SIG-M5 (cell line): ENCODE data around the gene CDK5.

ENCODE experiments used
- DNase-seq: peaks from one replicate; lab custom pipeline; 2025; lab: John Stamatoyannopoulos, UW

The CDK5 gene

DNA sequence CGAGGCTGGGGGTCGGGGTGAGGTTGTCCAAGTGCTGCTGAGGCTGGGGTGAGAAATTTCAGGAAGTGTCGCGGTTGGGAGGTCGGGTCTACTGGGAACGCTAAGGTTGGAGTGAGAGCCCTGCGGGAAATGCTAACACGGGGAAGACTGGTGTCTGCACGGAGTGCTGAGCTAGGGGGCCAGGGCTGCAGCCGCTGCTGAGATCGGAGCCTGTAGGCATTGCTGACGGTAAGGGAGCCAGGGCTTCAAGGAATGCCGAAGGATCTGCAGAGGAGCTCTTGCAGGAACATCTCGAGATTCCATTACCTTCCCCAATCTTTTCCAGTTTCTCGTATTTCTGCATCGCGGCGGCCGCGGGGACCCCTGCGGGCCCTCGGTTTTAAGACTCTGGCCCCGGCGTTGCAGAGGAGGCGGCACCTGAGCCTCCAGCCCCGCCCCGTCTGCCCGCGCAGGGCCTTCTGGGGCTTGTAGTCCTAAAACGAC, at the start of gene CDK5:
TSS of gene CDK5 (minus strand) at position 392 of the 483 bp plus-strand sequence. CDS start at position 343, 49 bp downstream.
- DNase-seq, result no peak

DNA sequence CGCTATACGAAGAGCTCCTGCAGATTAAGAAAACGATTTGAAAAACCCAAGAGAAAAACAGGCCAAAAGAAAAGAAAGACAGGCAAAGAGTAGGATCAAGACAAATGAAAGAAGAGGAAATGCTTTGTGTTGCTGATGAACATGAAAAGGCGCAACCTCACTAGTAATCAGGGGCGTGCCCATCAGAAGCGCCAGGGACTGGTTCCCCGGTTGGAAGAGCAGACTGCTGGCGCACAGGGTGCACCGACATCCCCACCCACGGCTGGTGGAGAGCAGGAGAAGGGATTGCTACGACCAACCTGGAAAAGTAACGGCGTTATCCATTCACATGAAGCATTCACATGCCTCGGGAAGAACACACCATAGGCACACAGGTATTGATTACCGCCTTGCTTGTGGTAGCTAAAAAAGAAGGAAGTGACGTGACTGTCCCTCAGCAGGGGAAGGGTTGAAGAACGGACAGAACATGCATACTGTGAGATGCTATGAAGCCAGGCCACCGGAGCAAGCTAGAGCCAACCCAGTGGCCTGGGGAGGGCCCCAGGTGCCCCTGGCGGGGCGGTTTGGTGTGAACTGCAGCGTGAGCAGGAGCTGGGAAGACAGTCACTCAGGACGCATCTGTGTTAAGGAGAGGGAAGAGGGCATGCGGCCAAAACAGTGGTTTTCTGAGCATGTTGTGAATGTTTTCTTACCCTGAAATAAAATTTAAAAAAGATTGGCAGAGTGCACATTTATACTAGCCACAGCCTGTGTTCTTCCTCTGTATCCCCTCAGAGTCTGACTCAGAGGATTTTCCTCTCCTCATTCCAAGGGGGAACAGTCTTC, 46.9 kb upstream of the CDK5 start:
- no peak for DNase-seq

DNA sequence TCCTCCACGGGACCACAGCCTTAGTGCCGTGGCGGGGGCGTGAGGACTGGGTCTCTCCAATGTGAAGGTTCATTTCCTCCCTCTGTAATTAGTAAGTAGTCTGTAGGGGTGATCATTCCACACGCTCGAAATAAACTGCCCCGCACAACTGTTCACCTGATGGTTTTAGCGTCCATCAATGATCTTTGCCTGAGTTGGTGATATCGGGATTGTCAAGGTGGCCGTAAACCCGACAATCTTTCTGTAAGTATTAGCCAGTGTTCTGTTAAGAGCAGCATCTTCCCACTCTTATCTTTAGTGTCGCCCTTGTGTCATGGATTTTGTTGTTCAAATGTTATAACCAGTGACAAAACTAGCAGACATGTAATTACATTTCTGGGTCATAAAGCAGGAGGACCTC, 46.3 kb upstream of the CDK5 start:
- DNase-seq, result no peak

DNA sequence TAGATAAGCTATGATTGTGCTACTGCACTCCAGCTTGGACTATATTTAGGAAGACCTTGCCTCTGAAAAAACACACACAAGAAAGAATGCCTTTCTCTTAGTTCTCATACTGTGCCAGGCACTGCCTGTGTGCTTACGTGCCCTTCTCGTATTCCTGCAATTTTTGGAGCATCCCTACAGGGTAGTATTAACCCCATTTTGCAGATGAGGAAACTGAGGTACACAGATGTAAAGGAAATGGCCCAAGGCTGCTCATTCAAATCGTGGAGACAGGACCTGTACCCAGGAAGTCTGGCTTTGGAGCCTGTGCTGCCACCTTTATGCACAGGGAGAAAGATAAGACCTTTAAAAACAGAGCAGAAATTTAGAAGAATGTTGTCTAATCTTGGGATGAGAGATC, 45.3 kb upstream of the CDK5 start:
- DNase-seq, result no peak

DNA sequence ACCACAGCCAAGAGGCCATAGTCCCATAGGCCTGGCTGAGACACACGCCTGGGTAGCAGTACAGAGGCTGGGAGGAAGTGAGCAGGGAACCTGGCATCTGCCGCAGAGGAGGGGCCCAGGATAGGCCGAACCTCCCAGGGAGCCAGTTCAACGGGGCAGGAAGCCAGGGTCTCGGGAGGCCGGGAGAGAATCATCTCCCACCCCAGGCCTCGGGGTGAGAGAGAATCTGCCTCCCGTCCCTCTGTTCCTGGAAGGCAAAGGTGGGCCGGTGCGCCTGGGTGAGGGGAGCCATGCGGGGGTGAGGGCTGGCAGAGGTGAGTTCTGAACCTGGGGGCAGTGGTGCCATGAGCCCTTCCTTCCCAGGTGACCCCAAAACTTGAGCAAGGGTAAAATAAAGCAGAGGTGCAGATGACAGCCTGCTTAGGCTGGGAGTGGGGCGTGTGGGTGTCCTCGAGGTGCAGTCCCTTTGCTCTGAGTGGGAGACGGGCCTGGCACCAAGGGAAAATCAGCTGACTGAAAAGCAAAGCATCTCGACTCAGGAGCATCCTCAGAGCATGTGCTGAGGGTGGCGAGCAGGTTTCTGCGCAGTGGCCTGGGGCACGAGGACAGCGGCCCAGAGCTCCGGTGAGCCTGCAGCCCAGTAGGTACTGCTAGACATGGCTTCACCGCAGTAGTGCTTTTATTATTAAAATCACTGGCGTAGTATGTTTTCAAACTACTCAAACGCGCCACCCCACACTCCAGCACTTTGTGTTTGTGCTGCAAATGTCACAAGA, 44.1 kb upstream of the CDK5 start:
- DNase-seq, result no peak

DNA sequence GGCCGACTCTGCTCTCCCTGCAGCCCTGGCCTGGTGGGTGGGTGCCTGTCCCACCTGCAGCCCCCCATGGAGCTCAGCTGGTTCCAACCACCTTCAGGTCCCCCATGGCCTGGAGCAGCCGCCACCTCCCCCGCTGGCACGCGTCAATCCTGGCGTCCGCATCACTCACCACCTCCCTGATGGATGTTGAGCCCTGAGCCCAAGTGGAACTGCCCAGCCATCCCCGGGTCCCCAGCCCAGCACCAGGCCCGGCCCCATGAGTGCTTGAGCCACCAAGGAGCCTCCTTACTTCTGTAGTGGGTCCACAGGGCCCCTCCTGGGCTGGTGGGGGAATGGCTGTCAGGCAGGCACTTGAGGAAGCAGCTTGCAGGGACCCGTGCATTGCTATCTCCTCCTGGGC, 43.2 kb upstream of the CDK5 start:
- DNase-seq, result no peak

DNA sequence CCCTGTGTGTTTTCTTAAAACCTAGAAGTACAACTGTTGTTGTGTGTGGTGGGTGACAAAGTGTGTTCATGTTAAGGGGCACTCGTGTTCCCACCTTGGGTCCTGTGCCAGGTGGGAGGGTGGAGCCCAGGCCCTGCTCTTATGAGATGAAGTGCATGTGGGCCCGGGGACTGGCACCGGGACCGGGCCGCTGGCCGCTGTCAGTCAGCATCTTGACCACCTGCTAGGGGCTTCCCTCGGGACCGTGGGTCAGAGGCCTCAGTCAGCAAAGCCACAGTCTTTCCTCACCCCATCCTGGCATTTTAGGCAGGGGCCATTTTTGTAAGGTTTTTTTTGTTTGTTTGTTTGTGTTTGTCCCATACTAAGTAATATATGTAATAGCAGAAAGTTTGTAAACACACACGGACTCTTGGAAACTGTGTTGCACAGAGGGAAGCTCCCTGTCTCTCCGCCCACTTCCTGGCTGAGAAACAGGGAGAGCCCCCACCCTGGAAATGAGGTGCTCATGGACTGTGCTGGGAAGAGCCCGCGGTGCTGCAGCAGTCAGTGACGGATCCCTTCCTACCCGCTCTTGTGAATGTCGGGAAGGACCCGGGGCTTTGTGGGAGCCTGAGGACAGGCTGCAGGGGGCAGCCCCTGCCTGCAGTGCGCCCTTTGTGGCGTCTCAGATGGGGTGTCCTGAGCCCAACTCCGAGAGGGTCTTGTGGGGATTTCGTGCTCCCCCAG, 42.0 kb upstream of the CDK5 start:
- DNase-seq, result no peak

DNA sequence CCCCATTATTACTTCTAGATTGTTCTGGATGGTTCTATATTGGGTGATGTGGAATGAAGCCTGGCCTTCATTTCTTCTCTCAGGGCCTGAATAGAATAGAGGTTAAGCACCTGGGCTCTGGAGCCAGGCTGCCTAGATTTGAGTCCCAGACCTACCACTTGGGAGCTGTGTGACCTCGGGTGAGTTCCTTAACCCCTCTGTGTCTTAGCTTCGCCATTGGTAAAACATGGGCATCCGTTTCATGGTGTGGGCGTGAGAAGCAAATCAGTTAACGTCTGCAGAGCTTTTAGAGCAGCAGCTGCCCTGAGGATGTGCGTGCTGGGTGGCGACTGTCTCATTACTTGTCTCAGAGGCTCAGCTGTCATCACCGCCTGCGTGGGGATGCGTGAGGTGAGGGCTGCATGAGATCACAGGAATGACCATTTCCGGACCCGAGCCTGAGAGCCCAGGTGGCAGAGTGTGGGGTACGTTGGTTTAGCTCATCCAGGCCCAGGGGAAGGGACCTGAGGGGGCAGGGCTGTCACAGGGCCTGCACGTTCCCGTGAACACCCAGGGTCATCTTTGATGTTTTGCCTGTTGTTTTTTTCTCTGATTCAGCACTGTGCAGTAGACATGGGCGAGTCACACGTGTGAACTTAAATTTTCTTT, 38.3 kb upstream of the CDK5 start:
- DNase-seq, result no peak

DNA sequence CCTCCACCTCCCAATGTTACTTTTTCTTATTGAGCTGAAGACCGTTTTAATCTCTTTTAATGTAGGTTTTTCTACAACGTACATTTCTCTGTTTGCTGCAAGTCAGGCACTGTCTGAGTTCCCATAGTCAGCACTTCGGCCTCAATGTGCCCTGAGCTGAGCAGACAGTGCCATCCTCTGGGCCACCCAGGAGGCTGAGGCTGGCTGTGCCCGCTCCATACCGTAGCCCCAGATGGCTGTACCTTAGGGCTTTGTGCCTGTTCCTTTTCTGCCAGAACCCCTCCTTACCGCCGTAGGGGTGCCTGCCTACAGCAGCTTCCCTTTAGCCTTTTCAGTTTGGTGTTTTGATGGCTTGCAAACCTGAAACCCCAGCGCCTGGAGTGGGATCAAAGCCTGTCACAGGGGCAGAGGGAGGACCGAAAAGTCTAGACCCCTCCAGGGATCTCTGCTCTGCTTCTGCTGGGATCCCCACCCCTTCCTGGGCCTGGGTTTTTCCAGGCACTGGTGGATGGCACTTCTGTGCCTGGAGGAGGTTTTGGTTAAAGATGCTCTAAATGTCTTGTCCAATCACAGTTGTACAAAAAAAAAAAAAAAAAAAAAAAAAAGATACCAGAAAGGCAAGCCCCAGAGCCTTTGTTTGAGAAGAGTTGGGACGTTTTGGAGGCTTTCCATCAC, 37.6 kb upstream of the CDK5 start:
- no peak for DNase-seq

DNA sequence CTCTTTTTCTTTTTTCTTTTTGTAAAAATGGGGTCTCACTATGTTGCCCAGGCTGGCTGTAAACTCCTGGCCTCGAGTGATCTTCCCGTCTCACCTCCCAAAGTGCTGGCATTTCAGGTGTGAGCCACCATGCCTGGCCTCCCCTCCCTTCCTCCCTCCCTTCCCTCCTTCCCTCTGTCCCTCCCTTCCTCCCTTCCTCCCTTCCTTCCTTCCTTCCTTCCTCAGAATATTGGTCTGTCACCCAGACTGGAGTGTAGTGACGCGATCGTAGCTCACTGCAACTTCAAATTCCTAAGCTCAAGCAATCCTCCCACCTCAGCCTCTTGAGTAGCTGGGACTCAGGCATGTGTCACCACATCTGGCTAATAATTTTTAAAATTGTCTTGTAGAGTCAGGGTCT, 37.0 kb upstream of the CDK5 start:
- DNase-seq, result no peak

DNA sequence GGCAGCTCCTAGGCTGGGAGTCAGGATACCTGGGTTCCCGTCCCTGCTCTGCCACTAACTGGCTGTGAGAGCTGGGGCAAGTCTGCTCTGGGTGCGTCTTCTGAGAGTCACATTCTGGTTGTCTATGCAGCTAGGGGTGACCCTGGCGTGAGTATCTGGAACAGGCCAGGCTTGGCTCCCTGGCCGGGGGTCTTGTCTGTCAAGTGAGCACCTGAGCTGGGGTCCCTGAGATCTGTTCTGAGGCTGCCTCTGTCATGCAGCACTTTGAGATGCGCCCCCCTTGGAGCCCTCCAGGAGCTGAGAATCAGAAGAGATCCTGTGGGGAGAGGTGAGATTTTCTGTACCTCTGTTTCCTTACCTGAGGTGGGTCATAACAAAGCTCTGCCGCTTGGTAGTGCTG, 36.1 kb upstream of the CDK5 start:
- DNase-seq, result no peak

DNA sequence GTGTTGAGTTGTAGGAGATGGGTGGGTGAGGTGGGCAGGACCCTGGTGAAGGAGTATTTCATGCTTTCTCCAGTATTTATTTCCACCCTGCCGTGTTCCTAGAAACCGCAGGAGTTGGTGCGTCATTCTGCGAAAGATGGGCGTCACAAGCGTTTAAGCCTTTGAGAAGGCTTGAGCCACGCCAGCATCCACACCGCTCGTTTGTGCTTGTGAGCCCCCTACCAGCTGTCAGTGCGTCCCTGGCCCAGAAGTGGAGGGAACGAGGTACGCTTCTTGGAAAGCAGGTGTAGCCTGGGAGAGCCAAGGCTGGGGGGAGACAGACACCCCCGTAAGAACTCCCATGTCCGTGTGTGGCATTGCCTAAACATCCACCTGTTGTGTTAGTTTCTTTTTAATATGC, 34.3 kb upstream of the CDK5 start:
- no peak for DNase-seq

DNA sequence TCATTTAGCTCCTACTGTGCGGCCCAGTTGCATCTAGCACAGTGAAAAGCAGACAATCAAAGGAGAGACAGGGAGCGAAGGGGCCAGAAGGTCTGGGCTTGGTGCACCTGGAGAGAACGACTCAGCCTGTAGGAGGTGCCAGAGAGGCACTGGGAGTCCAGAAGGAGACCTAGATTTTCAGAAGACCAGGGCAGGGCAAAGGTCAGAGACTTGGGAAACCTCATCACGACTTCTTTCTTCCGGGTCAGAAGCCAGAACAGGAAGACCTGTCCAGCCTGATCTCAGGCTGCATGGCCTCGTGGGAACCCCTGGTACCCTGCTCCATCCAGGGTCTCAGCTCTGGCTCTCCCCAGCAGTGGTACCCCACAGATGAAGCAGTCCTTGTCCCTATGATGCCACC, 33.7 kb upstream of the CDK5 start:
- no peak for DNase-seq

DNA sequence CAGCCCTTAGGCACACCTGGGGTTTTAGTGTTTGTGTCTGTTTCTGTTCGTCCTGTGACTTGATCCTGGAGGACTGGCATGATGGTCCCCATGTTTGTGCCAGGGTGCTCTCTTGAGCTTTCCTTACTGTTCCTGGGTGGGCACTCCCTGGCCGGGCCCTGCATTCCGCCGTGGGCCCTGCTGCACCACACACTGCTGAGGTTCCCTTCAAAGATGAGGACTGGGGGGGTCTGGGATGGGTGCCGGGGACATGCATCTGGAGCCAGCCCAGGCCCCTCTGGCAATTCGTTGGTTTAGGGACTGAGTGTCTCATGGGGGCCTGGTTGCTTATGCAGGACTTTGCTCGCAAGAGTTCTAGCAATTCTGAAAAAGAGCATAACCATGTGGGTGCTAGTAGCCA, 33.3 kb upstream of the CDK5 start:
- DNase-seq, result no peak

DNA sequence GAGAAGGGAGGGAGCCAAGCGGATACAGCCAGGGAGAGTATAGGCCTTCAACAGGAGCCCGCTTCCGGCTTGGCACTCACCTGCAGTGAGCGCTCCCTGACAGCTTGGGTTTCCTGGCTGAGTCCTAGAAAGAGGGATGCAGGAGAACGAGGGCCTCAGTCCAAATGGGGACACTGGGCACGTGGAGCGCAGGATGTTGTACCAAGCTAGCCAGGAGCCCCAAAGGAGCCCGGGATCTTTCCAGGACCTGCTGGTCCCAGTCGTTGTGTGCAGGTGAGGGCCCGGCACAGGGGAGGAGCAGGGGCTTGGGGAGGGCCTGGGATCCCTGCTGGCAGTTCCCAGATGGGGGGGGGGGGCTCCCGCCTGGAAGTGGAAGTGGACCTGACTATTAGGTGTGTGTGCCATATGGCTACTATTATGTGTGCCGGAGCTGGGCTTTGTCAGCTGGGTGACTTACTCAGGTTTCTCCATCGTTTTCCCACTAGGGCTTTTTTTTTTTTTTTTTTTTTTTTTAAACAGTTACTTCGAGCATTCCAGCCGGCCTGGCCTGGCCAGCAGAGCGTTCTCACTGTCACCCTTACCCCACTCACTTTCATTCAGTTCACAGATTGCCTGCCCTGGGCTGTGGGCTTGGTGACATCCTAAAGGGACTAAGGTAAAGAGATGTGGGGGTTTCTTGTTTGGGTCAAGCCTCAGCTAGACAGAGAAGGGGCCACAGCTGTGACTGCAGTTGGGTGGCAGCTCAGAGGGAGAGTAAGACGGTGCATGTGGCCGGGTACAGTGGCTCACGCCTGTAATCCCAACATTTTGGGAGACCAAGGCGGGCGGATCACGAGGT, 32.4 kb upstream of the CDK5 start:
- DNase-seq, result no peak

DNA sequence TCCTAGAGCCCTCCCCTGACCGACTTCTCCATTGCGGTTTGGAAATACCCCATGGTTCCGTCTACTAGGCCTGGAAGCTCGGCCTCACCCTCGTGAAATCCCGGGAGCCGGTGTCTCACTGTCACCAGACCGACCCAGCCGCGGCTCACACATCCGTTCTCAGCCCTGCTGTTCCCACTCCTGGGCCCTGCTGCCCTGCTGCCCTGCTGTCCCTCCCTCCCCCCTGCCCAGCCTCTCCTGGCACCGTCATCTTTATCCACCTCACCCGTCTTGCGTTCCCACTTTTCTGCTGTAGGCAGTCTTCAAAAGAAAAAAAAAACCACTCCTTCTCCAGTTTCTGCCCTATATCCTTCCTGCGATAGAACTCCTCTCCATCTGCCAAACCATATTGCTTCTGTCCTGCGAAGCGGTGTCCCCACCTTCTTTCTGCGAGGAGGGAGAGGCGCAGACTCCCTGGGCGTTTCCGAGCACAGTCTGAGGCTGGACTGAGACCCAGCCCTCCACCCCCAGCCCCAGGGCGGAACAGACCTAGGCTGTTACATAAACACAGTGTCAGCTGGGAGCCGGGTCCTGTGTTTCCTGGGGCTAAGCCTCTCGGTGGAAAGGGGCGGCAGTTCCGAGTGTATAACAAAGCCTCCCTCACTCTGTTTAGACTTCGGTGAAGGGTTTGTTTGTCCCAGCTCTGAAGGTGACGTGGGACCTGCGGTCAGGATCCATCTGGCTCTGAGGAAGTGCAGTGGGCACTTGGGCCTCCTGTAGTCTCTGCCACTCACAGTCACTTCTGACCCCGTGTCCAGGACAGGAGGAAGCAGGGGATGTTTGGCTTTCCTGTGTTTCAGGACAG, 31.4 kb upstream of the CDK5 start:
- no peak for DNase-seq

DNA sequence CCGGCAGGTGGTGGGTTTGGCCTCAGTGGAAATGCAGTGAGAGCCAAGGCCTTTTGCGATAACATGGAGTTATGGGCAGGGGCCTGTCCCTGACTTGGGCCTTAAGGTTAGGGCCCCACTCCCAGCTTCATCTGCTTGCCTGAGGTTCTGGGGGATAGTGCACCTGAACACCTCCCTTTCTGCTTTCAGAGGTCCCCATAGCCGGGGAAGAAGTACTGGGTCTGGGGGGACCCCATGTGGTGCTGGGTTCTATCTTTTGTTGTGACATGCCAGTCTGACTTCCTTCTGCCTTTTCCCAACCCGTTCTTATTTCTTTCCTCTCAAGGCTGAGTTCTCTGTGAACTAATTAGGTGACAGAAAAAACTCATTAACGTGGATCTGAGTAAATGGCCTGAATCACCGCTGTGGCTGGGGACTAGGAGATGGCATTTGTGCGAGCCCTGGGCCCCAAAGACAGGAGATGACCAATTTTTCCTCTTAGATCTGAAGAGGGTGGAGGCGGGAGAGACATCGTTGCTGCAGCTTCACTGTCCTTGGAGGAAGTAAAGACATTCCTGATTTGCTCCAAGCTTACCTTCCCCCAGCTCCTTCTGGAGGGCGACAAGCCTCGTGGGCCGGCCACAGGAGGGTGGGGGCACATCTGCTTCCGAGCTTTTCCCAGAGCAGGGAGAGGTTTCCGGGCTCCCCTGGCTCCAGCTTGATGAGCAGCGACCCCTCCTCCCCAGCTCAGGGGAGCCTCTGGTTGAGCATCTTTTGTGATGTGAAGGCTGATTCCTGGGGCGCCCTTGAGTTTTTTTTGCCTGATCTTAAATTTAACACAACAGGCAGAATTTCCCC, 30.5 kb upstream of the CDK5 start:
- no peak for DNase-seq

DNA sequence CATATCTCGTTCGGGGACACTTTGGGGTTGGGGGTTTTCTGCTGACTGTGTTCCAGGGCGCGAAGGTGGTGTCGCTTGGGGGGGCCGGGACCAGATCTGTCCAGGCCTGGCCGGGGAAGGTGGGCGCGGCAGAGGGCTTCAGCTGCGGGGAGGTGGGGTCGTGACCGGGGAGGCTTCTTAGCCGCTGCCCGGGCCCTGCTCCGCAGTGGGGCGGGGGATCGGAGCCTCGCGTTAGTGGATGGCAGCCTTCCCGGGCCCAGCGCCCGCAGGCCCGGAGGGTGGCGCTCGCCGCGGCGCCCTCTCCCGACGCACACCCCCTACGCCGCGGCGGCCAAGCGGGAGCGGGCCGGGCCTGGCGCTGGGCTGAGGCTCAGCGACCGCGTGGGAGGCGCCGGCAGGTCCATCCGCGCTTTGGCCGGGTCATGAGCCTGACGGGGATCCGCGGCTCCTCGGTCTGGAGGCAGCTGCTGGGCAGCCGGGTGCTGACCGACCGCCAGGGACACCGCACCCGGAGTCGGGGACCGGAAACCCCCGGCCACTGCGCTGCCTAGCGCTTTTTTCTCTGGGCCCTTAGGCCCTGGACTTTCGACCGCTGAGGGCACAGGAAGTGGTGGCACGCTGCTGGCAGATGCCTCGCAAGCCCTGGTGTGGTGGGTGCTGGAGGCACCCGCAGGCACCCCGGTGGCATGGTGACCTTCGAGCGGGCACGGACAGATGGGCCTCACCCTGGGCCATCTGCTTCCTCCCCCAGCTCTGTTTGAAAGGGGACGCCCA, 29.7 kb upstream of the CDK5 start:
- no peak for DNase-seq
